NCI-H345 (cell line): ENCODE data around the gene GTF3A.

Source experiments
- DNase-seq: peaks from one replicate; lab custom pipeline; 2025; lab: John Stamatoyannopoulos, UW

The GTF3A gene

DNA sequence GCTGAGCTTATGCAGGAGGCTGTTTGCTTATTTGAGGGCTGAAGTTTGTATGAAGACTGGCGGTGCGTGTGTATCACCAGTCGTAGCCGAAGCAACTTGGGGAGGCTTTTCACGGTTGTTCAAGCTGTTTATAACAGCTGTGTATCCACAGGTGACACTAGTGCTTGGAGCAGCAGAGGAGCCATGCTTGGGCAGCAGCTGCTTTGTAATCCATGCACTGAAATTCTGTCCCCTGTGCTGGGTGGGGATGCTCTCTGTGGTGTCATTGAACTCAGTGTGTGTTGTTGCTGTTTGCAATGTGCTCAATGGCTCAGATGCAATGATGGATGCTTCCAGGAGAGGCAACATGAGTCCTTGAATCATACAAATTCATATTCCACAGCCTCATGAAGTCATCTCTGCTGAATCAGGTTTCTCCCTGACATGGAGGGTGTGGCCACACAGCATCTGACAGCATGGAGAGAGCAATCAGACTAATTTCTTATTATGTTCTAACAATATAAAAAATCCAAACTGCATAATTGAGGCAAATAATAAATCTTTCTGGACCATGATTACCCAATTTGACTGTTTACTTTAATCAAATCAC, 18.8 kb upstream of the GTF3A start:
- DNase-seq, result no peak

DNA sequence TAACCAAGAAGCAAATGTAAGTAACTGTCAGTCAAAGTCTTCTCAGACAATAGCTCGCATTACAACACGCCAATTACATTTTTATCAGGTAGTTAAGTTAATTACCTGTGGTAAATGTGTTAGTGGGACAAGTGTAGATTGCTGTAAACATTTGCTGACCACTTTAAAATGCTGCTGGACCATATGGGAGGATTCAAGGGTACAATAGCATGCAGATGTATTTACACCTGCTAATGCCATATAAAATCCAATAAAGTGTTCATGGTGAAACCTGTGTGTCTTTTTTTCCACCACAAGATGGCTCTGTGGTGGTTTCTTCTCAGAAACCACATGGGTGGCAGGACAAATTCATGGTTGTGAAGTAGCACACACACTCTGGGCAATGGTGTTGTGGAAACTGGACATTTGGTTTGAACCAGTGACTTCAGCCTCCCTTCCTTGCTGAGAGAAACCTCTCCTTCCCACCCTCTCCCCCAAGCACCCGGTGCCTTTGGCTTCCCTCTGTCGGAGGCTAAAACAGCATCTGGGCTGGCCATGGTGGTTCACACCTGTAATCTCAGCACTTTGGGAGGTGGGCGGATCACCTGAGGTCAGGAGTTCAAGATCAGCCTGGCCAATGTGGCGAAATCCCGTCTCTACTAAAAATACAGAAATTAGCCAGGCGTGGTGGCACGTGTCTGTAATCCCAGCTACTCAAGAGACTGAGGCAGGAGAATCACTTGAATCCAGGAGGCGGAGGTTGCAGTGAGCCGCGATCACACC, 18.1 kb upstream of the GTF3A start:
- peak; percentile 15 for DNase-seq

DNA sequence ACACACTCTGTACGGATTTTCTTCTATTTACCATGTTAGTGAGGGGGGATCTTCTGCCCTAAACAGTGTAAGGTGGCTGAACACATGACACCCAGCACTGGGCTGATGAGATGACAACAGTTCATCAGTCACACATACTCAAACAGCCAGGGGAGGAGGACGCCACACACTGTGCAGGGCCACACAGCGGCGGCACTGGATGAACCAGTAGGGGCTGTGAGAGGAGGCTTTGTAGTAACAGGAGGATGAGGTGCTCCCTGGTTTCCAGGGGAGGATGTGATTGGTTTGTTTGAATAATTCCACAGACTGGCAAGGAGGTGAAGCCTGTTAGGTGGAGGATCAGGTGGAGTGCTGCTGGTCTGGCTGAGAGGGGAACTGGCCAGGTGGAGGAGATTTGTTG, 16.3 kb upstream of the GTF3A start:
- no peak for DNase-seq

DNA sequence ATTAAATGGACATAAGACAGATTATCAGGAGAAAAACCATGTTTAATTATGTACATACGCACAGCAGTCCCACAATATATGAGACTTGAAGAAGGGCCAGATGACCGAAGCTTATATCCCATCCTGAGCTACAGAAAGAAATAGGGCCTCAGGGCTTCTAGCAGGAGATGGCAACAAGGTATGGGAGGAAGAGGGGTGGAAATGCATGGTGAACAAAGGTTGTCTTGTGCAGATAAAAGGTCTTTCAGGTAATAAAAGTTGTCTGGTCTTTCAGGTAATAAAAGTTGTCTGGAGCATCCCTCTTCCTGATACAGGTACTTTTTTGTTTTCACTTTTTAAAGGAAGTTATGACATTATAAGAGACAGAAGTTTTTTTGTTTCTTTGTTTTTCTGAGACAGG, 15.4 kb upstream of the GTF3A start:
- DNase-seq, result no peak

DNA sequence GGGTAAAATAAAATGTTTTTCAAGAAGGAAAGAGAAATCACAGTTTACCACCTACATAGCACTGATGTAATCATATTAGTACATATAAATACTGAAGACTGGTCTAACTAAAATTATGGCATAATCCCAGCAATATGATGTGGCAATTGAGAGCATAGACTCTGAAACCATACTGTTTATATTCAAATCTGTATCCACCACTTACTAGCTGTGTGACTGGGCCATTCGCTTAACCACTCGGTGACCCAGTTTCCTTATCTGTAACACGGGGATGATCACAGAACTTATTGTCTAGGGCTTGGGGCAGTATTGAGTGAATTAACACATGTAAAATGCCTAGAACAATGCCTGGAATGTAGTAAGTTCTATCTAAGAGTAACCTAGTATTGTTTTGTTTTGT, 13.1 kb upstream of the GTF3A start:
- no peak for DNase-seq

DNA sequence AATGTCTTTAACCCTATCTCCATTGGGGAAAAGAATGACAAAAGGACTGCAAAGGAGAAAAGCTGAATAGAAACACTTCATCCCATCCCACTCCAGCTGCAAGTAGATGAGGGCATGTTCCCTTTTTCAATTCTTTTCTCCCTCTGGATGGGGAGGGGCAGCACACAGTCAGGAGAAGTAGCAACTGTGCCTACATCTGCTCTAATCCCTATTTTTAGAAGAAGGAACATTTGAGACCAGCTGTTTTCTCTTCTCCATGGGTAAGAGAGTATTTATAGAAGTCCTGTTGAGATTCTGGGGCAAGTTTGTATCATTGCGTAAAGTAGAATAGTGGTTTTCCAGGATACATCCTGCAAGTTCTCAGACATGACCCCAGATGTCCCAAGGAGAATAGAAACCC, 9.3 kb upstream of the GTF3A start:
- no peak for DNase-seq

DNA sequence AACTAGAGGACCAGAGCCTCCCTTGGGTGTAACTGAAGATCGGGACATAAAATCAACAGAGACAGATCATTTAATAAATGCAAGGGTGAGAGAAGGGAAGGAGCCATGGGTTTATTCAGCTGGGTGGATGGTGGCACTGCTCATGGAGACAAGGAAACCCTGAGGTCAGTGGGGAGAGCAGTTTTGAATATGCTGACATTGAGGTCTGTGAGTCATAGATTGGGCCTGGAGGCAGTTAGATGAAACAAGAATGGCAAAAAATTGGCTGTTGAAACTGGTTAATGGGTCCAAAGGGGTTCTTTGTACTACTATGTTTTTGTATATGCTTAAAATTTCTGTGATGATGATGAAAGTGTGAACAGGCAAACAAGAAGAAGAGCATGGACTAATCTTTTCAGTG, 5.1 kb upstream of the GTF3A start:
- no peak for DNase-seq

DNA sequence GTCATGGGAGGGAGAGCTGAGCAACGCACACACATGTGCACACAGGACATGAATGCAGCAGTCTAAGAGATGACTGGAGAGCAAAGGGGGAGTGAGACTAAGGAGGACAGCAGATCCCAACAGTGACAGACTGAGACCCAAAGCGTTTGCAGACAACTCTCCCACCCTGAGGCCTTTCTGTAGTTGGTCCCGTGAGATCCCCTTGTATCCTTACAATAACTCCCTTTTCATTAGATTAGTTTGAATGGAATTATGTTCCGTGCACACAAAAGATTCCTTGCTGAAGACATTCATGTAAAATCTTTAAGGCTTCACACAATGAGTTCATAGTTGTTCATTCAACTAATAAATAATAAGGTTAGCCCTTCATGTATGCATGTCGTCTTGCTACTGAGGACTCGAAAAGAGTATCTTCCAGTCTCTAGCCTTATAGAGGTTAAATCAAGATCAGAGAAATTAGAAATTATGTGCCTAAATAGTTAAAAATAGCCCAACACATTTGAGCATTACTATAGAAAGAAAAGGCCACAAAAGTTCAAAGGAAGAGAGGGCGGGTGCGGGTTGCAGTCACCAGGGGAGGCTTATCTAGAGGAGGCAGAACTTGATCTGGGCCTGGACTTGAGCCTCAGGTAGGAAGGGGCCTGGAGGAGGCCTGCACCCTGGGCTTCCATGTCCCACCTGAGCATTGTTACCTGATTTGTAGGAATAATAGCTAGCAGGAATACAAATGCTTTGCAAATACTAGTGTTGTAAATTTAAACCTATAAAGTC, 3.1 kb upstream of the GTF3A start:
- no peak for DNase-seq

DNA sequence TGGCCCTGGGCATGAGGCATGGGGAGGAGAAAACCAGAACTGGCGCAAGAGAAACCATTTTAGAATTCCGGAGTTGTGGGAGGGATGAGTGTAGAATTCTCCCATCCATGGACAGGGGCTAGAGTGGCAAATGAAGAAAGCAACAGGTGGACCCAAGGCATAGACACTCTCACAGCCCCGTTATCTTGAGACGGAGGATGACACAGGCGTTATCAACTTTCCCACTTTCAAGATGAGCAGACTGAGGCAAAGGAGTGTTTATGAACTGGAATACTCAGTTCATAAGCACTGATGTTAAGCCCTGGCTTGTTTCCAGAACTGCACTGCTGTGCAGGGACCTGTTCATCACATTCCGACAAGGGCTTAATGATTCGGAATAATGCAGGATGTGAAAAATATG, 1.1 kb upstream of the GTF3A start:
- no peak for DNase-seq

DNA sequence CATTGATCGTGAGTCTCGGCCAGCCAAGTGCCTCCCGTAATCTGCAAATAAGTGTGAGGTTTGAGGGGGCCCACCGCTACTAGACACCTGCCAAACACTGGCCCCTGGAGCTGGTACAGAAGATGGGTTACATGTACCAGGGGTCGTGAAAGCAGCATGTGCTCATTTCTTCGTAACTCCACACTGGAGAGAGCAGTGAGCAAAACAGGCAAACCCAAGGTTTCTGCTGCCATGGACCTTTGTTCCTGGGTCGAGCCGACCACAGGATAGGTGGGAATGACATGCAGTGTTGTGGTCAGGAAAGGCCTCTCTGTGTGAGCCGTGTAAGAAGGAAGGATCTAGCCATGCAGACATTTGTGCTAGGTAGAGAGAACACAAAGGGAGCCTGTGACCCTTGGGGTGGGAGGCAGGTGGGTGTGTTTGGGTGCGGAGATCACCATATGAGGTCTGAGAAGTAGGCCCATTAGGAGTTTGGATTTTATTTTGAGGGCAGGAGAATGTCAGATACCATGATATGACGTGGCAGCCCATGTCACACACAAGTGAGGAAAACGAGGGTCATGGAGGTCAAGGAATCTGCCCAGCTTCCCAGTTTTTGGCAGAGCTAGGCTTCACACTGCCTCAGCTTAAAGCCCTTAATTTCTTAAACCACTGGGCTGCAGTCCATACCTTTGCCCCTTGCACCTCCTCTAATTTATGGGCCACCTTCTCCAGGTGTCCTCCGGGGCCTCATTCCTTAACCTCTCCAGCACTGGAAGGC, 919 bp downstream of the GTF3A start:
- DNase-seq, result no peak

DNA sequence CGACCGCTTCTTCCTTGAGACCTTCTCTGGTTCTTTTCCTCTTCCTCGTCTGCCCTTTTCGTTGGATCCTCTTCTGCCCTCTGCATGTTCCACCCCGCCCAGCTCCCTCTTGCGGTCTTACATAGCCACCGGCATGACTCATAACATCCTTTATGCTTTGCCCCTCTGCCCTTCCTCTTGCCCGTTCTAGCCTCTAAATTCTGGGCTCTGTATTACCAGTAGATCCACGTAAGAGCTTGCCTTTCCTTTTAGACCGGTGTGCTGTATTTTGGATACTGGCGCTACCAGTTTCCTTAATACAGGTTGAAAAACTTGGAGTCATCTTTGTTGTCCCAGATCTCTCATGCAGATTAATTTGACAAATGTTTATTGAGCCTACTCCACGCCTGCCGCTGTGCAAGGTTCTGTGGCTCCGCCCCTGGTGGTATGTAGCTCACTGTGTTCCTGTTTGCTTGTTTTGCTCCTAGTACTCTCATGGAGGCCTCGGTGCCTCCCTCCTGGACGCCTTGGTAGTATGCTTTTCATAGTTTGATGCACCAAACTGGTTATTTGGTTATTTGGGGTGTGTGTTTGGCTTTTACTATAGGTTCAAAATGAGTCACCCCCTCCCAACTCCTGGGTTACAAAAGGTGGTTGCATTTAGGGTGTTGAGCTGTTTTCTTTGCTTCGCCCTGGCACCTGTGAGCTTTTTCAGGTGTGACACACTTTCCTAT, 1.7 kb downstream of the GTF3A start:
- DNase-seq, result no peak

DNA sequence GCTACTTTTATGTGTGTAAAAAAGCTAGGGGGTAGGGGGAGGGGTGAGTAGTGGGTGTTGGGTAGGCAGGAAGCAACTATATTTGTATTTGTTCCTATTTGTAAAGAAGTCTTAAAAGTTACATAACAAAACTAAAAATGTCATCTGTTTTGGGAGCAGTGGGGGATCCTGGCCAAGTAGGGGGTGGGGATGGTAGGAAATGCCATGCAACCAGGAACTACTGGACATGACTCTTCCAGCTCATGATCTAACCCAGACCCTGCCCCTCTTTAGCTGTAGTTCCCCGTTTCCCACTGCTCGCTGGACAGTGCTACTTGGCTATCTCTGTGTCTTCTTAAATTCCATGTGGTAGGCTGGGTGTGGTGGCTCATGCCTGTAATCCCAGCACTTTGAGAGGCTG, 3.2 kb downstream of the GTF3A start:
- DNase-seq, result no peak

DNA sequence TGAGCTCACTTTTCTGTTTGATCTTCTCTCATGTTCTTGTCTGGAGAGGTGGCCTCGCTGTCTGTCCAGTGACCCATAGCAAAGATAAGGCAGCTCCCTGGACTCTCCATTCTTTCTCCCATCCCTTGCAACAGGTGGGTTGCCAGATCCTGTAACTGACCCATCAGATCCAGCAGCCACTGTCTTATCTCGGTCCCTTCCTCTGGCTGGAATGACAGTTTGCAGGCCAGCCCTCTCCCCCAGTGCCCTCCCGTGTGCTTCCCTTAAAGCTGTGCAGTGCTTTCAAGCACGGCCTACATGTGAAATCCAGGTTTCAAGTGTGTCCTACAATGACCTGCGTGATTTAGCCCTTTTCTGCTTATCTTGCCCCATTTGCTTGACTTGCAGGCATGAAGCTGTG, 3.7 kb downstream of the GTF3A start:
- no peak for DNase-seq

DNA sequence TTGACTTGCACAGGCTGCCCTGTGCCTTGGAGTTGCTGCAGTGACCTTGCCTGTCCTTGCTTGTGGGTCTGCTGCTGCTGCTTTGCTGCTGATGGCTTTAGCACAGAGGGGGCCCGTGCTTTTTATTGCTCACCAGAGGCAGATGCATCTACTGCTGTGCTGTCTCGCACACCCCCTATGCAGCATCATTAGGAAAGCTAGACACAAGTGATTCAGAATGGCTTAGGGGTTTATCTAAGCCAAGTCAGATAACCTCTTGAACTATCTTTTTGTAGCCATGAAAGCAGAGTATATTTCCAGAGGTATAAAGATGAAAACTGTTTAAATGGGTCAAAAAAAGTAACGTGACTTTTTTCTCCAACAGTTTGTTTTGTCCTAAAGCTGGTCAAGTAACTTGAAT, 7.8 kb downstream of the GTF3A start:
- no peak for DNase-seq

DNA sequence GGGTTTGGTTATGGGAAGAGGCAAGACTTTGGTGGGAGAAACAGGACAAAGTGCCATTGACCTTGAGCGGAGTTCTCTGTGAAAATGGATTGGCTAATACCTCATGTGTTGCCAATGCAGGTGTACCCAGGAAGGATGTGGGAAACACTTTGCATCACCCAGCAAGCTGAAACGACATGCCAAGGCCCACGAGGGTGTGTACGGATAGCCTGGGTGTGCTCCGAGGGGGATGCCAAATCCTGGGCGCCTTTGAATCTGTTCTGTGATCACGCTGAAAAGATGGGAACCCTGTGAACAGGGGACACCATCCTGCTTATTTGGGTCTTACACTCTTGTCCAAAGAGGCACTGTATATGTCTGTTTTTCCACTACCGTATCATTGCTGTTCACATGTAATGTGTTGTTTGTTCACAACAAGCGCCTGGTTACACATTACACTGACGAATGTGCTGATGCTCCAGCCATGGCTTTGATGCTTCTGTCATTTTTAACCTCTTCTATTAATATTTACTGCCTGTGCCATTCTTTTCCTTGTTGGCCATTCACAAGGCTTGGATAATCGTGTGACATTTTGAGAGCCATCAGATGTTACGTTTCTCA, 8.3 kb downstream of the GTF3A start:
- DNase-seq, result no peak

DNA sequence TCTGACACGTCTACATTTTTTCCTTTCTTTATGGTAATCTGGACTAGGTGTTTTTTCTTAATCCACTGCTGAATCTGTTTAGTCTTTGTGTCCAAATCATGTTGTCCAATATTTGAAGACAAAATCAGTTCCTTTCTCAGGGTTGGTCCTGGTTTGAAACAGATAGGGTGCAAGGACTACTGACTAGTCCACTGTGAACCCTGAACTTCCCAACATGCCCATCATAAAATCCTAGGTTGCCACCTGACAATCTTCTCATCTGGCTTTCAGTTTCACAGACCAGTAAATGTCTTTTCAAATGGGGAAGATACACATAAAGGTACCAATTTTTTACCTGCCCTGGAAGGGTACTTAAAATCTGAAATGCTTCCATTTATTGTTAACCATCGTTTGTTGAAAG, 12.7 kb downstream of the GTF3A start:
- DNase-seq, result no peak

DNA sequence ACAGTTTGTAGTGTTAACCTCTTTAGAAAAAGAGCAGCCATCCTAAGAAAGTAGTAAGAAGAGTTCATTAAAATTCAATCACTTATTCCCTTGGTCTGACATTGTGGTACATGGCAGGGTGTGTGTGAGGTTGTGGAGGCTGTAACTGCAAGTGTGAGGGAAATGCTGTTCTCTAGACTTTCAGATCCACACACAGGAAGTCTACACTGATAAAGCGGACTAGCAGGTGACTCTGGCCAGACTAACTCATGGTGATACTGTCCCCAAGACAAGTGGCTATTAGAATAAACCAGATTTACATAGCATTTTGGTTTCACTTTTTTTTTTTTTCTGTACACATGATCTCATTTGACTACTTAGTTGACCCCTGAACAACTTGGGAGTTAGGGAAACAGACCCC, 16.0 kb downstream of the GTF3A start:
- no peak for DNase-seq

DNA sequence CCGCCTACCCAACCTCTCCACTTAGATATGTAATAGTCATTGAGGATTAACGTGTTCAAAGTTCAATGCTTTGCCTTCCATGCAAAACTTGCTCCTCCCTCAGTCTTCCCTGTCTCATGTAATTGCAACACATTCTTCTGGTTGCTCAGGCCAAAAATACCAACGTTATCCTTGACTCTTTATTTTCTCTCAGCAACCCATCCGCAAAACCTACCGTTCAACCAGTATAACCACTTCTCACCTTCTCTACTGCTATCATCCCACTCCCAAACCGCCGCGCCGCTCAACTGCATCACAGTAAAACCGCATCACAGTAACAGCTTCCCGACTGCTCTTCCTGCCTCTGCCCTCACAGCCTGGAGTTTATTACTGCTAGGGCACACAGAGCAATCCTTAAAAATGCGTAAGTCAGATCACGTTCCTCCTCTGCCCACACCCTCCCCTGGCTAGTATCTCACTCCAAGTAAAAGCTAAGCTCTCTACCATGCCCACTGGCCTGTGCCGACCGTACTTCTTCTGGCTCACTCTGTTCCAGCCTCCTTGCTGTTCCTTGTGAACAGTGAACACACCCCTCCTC, 17.7 kb downstream of the GTF3A start:
- no peak for DNase-seq

DNA sequence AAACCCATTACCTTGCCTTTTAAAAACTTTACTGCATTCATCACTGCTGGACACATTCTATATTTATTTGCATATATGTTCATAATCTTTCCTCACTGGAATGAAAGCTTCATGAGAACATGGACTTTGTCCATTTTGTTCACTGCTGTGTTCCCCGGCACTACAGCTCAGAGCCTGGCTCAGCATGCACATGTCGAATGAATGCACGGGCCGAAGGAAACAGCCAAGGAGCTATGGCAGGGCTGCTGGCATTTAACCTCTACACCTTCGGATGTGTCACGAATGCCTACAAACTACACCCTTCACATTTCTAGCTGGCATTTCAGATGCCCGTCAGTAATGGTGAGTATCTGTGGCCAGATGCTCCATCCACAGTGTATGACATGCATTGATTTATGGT, 18.4 kb downstream of the GTF3A start:
- DNase-seq, result no peak

DNA sequence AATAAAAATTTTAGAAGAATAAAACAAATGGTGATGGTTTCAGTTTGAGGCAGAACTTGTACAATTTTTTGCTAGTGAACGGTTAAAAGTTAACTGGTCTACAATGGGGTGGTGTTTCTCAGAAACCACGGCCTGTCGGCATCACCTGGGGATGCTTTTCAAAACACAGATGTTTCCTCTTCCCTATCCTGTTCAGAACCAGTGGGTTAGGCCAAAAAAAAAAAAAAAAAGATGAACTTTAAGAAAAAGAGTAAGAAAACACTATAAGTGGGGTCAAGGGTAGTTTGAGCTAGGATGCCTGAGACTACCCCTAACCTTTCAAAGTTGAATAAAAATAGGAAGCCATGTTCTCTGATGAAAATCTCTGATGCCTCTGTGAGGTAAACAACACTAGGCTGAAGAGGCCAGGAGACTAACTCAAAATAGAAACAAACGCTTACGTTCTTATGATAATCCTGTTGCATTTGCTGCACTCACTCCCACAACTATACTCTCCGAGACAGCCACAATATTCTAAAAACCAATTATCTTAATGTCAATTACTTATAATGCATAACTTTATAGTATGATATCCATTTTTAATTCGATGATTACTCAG, 22.7 kb downstream of the GTF3A start:
- DNase-seq, result no peak

DNA sequence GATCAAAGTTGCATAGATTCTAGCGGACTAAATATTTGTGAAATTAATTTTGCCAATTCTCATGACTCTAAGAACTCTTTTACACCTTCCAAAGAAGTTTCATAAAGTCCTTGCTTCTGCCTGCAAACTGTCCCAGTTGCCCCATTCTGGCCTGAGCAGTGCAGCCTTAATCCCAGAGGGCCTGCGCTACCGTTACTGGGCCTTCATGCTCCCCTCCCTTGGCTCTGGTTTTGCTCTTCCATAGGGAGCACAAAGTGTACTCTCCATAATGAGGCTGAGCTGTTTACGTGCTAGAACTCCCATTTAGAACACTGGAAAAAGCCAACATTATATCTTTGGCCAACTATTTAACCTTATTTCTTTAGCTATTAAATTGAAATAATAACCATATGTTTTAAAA, 23.9 kb downstream of the GTF3A start:
- no peak for DNase-seq
